HG02642 (cell line): ENCODE measurements around the gene DERL2.
"Not testable (repeated sequence)": the region's sequence is repeated elsewhere in the genome, so short reads cannot be mapped to it uniquely, and the experiment has no call there.

Experiments
- ATAC-seq: cut with Tn5 transposase; IDR thresholded peaks from one replicate; pipeline ENCODE4 v1.9.1; 2021; ENCODE audit warnings: mild to moderate bottlenecking; ENCODE audit not compliant: unreplicated experiment, poor library complexity

Gene DERL2

DNA sequence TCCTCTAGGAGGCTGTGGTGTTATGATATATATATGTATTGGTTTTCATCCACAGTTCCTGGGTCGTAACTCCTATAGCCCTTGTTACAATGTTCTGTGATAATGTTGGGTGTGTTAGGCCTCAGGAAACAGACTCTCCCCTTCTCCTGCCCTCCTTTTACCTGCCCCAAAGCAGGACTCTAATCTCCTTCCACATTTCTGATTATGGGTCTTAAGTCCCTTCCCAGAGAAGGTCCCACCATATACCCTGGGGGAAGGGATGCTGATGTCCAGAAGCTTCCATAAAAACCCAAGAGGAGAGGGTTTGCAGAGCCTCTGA is 46.6 kb downstream of the DERL2 start:
- no peak for ATAC-seq

DNA sequence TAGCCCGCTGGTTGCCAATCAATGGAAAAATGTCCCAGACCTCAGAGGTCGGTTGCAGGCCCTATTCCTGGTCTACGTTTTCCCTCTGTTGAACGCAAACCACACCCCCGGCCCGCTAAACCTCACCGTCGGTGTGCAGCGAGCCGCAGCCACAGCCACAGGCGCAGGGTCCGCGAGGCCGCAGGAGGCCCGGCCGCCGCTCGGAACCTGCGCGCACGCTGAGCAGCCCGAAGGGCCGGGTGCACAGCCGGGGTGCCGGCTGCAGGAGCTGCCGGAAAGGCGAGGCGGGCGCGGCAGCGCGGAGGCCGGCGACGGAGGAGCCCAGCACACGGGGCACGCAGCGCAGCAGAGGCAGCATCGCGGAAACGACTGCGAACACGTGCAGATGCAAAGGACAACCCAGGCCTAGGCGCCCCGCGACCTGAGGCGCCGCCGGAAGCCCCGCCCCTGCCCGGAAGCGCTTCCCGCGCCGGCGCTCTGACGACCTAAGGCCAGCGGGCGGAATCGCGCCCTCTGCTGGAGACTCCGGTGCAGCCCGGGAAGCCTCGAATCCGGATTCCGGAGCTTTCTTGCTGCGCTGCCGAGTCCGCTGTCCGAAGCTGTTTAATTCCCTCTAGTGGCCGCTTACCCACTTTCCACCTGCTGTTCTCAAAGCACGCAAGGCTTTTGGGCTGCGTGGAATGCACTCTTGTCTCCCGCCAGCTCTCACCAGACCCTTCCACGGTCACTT is 47.1 kb downstream of the DERL2 start, which contains the start of gene C1QBP:
C1QBP (minus strand) TSS at position 440 of the 730 bp plus-strand sequence; CDS start at position 358, 82 bp downstream.
- peak; percentile 88 for ATAC-seq

- ATAC-seq = no peak
These were observed 48.2 kb downstream of the DERL2 start for GRCh38 chr17:5437721-5438317.

DNA sequence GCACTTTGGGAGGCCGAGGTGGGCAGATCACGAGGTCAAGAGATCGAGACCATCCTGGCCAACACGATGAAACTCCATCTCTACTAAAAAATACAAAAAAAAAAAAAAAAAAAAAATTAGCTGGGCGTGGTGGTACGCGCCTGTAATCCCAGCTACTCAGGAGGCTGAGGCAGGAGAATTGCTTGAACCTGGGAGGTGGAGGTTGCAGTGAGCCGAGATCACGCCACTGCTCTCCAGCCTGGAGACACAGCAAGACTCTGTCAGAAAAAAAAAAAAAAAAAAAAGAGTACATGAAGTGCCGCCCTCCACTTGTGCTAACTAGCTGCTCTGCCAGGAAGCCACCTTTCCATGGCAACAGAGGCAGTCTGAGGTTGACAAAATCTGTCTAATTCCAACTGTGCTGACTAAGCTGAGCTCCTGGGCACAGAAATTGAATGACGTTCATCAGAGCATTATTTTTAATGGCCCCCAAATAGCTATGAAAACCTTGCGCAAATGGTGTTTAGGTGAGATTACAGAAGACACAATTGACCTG is 50.1 kb downstream of the DERL2 start:
- not testable (repeated sequence) for ATAC-seq

DNA sequence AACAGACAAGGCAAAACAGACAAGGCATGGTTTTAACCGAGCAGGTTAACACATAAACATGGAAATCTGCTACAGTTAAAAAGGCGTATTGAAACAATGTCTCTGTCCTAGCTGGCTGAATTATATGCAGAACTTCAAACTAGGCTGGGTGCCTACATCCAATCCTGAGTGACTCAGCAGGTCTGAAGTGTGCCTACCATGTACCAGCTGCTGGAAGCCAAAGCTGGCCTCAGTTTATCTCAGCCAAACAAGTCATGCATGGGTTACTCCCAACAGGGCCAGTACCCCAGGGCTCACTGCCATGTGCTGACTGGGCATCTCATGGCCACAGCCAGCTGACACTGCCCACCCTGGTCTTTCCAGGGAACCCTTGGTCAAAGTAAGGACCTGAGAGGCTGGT is 51.0 kb downstream of the DERL2 start:
- ATAC-seq = no peak

DNA sequence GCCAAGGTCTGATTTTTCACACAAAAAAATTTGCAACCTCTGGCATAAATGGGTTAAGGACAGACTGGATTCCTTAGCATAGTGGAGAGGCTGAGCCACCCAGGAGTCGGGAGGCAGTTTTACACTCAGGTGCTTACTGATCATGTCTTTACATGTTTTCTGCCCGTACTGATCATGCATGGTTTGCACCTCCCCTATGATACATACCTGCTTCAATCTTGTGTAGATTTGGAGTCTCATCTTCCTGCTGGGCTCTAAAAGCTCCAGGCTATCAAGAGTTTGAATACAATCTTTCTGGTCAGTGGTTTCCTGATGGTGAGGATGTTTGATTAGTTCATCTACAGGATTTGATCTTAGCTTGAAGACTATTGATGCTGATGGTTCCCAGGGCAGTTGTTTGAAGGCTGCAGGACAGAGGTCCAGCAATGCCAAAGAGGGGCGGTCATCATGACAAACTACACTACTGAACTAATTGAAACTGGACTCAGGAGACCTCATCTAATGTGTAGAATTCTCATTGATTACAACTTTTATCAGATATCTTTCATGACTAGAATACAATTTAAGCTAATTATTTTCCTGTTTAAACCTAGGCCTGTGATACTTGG is 53.9 kb downstream of the DERL2 start:
- ATAC-seq = no peak

GRCh38 chr17:5431234-5431633 is 54.7 kb downstream of the DERL2 start:
- not testable (repeated sequence) for ATAC-seq

DNA sequence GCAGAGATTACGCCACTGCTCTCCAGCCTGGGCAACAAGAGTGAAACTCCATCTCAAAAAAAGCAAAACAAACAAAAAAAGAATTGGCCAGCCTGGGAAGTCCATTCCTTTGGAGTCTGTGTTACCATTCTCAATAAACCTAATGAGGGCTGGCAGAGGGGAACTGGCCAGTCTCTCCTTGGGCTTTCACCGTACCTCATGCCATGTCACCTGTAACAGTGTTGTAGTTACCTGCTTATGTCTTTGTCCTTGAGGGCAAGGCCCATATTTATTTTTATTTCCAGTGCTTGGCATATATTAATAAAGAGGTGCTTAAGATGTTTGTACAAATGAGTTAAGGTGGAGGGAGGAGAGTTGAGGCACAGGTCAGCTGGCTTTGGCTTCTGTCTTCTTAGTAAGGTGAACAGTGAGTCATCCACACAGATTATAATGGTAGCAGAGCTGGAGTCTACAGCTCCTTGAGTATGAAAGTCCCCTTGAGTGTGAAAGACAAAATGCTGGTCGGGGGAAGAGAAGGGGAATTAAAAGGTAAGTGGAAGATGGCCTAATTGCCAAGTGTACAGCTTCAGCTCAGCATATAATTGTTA is 55.5 kb downstream of the DERL2 start:
- no peak for ATAC-seq

GRCh38 chr17:5429191-5429887 is 56.6 kb downstream of the DERL2 start:
- ATAC-seq = no peak

GRCh38 chr17:5425826-5426225 is 60.2 kb downstream of the DERL2 start:
- ATAC-seq = no peak

- ATAC-seq = no peak
These were observed 61.1 kb downstream of the DERL2 start for GRCh38 chr17:5424909-5425308.

DNA sequence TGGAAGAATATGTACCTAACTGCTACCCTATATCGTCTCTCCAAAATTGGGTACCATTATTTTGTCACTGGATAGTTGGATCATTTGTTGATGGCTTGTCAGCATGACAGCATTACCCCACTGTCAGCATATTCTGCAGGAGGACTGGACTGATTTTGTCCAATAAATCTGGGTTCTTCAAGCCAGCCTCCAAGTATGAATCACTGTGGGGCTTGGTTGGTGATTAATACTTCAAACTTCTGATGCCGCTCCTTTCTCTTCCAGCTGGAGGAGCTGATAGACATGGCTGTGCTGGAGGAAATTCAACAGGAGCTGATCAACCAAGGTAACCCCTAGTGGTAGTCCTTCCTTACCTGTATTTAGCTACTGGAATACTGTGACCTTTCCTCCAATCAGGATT is 63.5 kb downstream of the DERL2 start:
- no peak for ATAC-seq
